Globus pallidus (tissue), 1 donor: ENCODE results near the gene MYO1B.

Experiments
- DNase-seq: peaks from one replicate; pipeline ENCODE4 v3.0.0-alpha.2; 2015; ENCODE audit warnings: low spot score

The MYO1B gene

GRCh38 chr2:191462370-191462769 is 217.2 kb downstream of the MYO1B start:
- DNase-seq = no peak

- DNase-seq = no peak
These were observed 218.6 kb downstream of the MYO1B start for GRCh38 chr2:191463790-191464189.

DNA sequence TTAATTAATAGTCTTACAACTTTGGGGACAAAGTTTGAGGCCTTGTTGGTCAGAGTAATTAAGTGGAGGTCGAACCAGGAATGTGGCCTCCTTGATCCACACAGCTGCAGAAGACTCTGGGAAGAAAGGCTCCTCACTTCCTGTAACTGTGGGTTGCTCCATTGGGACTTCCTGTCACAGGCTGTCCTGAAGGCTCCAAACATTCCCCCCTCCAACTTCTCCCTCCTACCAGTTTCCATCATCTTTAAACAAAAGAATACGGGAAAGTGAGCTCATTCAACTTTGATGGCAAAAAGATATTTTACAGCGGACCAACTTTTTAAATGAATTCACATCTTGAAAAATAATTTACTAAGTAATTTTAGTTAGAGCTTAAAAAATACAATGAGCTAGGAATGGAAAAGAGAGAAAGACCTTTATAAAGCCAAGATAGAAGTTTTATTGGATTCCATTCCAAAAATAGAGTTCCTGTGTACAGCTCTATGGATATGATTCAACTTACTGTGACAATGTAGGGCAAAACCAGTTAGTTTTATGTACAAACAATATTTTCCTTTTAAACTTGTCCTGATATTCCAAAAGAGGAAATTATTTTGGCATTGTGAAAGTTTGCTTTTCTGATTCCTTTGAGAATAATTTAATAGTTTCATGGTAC is 220.7 kb downstream of the MYO1B start:
- DNase-seq = no peak

GRCh38 chr2:191467113-191467512 is 221.9 kb downstream of the MYO1B start:
- no peak for DNase-seq

GRCh38 chr2:191470306-191470705 is 225.1 kb downstream of the MYO1B start:
- no peak for DNase-seq

GRCh38 chr2:191474464-191474863 is 229.3 kb downstream of the MYO1B start:
- DNase-seq = no peak
